Mesothelial cell of epicardium (in vitro differentiated cells): ENCODE results near the gene ANKMY1. TPM values are rescaled to one million over a fixed set of nuclear protein-coding genes. Genes with fewer than 3 reads are reported as not detected.

Experiments
- DNase-seq, 2 experiments: peaks; one replicate each; pipeline ENCODE4 v3.0.0; 2021; ENCODE audit warnings: low spot score in 2 of 2; ENCODE audit not compliant: unreplicated experiment in 2 of 2
- H3K27ac Mint-ChIP-seq: 2 replicates; pipeline ENCODE4 v1.8.0; 2021; ENCODE audit warnings: mixed read lengths
- H3K27me3 Mint-ChIP-seq: 2 replicates; pipeline ENCODE4 v1.8.0; 2021; ENCODE audit warnings: low read depth, mixed read lengths
- H3K36me3 Mint-ChIP-seq: 2 replicates; pipeline ENCODE4 v1.8.0; 2021; ENCODE audit warnings: mixed read lengths
- H3K4me1 Mint-ChIP-seq: 2 replicates; pipeline ENCODE4 v1.8.0; 2021; ENCODE audit warnings: mixed read lengths
- H3K4me3 Mint-ChIP-seq: 2 replicates; pipeline ENCODE4 v1.8.0; 2021; ENCODE audit warnings: mild to moderate bottlenecking, moderate library complexity, mixed read lengths
- H3K9me3 Mint-ChIP-seq: 2 replicates; pipeline ENCODE4 v1.8.0; 2021; ENCODE audit warnings: mixed read lengths
- total RNA-seq: library from RNA; stranded (reverse); gene quantifications from 3 replicates; pipeline ENCODE4 v1.2.1, GENCODE V29; 2021
- TF ChIP-seq, protein P1 (sequence below): fragments of 200-600 bp; sonication (generic); IDR thresholded peaks from one replicate; pipeline ENCODE4 v1.5.0; 2021; ENCODE audit warnings: antibody characterized with exemption; ENCODE audit not compliant: unreplicated experiment

Gene ANKMY1
- total RNA-seq, 1 donor from 2014 or later = 29.8 TPM

- DNase-seq = peak in 1 of 2 experiments; percentile 16
- no peaks in the 10 kb centered on the region for H3K27me3 Mint-ChIP-seq
- no peak overlapping the region for H3K4me3 Mint-ChIP-seq
- TF ChIP-seq, protein P1, sequence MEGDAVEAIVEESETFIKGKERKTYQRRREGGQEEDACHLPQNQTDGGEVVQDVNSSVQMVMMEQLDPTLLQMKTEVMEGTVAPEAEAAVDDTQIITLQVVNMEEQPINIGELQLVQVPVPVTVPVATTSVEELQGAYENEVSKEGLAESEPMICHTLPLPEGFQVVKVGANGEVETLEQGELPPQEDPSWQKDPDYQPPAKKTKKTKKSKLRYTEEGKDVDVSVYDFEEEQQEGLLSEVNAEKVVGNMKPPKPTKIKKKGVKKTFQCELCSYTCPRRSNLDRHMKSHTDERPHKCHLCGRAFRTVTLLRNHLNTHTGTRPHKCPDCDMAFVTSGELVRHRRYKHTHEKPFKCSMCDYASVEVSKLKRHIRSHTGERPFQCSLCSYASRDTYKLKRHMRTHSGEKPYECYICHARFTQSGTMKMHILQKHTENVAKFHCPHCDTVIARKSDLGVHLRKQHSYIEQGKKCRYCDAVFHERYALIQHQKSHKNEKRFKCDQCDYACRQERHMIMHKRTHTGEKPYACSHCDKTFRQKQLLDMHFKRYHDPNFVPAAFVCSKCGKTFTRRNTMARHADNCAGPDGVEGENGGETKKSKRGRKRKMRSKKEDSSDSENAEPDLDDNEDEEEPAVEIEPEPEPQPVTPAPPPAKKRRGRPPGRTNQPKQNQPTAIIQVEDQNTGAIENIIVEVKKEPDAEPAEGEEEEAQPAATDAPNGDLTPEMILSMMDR = no peak
- peaks cover 1% of the 10 kb centered on the region for H3K36me3 Mint-ChIP-seq
- H3K27ac Mint-ChIP-seq = no peak overlapping the region
- no peaks in the 10 kb centered on the region for H3K9me3 Mint-ChIP-seq
- H3K4me1 Mint-ChIP-seq = no peaks in the 10 kb centered on the region
These were observed 38.7 kb upstream of the ANKMY1 start for GRCh38 chr2:240596491-240596931.

DNA sequence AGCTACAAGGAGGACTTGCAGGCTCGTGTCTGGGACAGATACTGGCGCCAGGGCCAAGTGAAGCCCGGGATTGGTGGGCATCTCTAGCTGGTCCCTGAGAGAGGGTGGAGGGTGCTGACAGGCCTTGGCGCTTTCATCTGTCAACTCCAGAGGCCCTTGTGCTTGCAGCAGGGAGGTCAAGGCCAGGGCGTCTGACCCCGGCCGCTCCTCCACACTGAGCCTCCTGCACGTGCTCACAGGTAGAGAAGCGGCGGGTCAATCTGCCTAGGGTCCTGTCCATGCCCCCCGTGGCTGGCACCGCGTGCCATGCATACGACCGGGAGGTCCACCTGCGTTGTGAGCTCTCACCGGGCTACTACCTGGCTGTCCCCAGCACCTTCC lies 38.3 kb upstream of the ANKMY1 start:
- Mint-ChIP-seq H3K4me1 (no peaks in the 10 kb centered on the region), H3K36me3 (peaks cover 4% of the 10 kb centered on the region), H3K4me3 (no peak overlapping the region), H3K27me3 (no peaks in the 10 kb centered on the region), H3K9me3 (no peaks in the 10 kb centered on the region), H3K27ac (no peak overlapping the region)
- peak in 1 of 2 experiments; percentile 15 for DNase-seq
- TF ChIP-seq, protein P1 = no peak

- no peaks in the 10 kb centered on the region for H3K9me3 Mint-ChIP-seq
- no peaks in the 10 kb centered on the region for H3K27me3 Mint-ChIP-seq
- TF ChIP-seq, protein P1 = no peak
- H3K27ac Mint-ChIP-seq = no peak overlapping the region
- H3K36me3 Mint-ChIP-seq = peaks cover 4% of the 10 kb centered on the region
- peak in 1 of 2 experiments; percentile 14 for DNase-seq
- no peak overlapping the region for H3K4me3 Mint-ChIP-seq
- H3K4me1 Mint-ChIP-seq = no peaks in the 10 kb centered on the region
These were observed 37.7 kb upstream of the ANKMY1 start for GRCh38 chr2:240595381-240596079.

GRCh38 chr2:240594511-240595380 lies 37.0 kb upstream of the ANKMY1 start:
- H3K36me3 Mint-ChIP-seq = peaks cover 4% of the 10 kb centered on the region
- H3K9me3 Mint-ChIP-seq = no peaks in the 10 kb centered on the region
- no peak overlapping the region for H3K4me3 Mint-ChIP-seq
- TF ChIP-seq, protein P1 = no peak
- H3K27me3 Mint-ChIP-seq = no peaks in the 10 kb centered on the region
- H3K27ac Mint-ChIP-seq = no peak overlapping the region
- H3K4me1 Mint-ChIP-seq = no peaks in the 10 kb centered on the region
- DNase-seq = peak in 1 of 2 experiments; percentile 14

DNA sequence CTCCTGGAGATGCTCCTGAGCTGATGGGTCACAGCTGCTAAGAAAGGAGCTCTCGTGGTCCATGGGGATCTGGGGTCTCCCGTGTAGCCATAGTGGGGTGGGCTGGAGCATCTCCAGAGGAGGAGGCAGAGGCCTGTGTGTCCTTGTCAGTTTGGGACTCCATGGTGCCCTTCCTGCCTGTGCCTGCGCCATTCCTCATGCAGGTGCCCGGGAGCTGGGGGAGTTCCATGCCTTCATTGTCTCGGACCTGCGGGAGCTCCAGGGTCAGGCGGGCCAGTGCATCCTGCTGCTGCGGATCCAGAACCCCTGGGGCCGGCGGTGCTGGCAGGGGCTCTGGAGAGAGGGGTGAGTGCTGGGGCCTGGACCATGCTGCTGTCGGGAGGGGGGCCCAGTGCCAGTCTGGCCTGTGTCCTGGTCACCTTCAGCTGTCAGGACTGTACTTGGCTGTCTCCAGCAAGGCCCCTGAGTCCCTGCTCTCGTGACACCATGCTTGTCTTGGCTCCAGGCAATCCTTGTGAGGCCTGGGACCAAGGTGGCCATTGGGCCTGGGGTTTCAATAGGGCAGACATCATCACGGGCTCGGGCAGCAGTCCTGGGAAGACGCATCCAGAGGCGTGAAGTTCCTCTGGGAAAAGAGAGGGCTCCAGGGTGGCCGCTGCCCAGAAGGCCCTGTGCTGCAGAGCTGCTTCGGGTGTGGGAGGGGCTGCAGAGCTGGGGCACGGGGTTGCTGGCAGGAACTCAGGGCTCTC lies 36.1 kb upstream of the ANKMY1 start:
- TF ChIP-seq, protein P1 = no peak
- no peak overlapping the region for H3K27ac Mint-ChIP-seq
- peak in 1 of 2 experiments; percentile 14 for DNase-seq
- no peaks in the 10 kb centered on the region for H3K9me3 Mint-ChIP-seq
- no peaks in the 10 kb centered on the region for H3K27me3 Mint-ChIP-seq
- H3K36me3 Mint-ChIP-seq = peaks cover 4% of the 10 kb centered on the region
- peaks cover under 1% of the 10 kb centered on the region for H3K4me1 Mint-ChIP-seq
- H3K4me3 Mint-ChIP-seq = no peak overlapping the region
